ENCODE data around the gene BFSP1.
A peak's percentile ranks its signal among the peaks of the same experiment; 100 is the strongest.

The BFSP1 gene

DNA sequence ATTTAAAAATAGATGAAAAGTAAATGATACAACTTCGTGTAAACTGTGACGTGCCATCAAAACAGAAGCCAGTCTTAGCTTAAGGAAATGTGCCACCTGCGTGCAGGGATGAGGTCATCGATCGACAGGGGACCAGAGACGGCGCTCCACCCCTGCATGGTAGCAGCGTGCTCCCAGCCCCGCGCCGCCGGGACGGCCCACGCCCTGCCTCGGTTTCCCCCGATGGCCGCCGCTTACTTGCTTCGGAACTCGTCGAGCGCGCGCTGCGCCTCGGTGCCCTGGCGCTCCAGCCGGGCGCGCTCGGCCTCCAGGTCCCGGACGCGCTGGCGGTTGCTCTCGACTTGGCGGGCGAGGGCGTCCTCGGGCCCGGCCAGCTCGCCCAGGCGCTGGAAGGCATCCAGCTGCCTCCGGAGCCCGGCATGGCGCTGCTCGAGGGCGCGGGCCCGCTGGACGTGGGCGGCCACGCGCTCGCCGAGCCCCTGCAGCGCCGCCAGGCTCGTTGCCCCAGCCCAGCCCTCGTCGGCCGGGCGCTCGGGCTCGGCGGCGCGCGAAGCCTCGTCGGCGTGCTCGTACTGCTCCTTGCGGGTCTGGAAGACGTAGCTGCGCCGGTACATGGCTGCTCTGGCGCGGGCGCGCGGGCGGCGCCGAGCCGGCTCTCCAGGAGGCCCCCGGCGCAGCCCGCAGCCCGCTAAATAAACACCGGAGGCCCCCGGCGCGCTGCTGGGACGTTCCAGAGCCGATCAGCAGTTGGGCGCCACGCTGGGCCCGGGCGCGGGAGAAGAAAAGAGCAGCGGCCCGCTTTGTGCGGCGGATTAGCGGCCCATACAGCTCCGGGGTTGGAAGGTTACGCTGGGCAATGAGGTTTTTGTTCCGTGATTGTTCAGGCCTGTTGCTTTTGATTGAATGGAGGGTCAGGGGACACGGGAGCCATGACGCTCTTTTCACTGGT lies at the start of gene BFSP1:
BFSP1 (minus strand) TSS at position 664 of the 949 bp plus-strand sequence; CDS start at position 614, 50 bp downstream.
- peak; percentile 33 to 49 for DNase-seq

DNA sequence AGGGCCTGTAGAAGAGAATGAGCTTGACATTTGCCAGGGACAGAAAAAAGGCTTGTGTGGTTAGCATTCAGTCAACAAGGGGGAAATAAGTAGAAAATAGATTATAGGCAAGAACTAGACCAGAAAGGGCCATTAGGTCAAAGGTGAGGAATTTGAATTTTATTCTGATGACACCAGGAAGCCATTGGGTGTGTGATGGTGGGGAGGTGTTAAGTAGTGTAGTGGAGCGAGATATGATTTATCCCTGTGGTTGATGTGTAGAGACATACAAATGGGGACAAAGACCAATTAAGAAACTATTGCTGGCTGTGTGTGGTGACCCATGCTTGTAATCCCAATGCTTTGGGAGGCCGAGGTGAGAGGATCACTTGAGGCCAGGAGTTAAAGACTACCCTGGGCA lies 49.7 kb upstream of the BFSP1 start:
- DNase-seq, result no peak

- DNase-seq, result no peak
Measured at GRCh38 chr20:17579369-17580039, 48.3 kb upstream of the BFSP1 start.

- no peak for DNase-seq
Measured at GRCh38 chr20:17576215-17576614, 45.0 kb upstream of the BFSP1 start.

GRCh38 chr20:17573463-17573862 lies 42.3 kb upstream of the BFSP1 start:
- no peak for DNase-seq

- DNase-seq, result no peak
Measured at GRCh38 chr20:17572034-17572638, 41.0 kb upstream of the BFSP1 start.

- DNase-seq, result no peak
Measured at GRCh38 chr20:17571153-17571527, 40.0 kb upstream of the BFSP1 start.

DNA sequence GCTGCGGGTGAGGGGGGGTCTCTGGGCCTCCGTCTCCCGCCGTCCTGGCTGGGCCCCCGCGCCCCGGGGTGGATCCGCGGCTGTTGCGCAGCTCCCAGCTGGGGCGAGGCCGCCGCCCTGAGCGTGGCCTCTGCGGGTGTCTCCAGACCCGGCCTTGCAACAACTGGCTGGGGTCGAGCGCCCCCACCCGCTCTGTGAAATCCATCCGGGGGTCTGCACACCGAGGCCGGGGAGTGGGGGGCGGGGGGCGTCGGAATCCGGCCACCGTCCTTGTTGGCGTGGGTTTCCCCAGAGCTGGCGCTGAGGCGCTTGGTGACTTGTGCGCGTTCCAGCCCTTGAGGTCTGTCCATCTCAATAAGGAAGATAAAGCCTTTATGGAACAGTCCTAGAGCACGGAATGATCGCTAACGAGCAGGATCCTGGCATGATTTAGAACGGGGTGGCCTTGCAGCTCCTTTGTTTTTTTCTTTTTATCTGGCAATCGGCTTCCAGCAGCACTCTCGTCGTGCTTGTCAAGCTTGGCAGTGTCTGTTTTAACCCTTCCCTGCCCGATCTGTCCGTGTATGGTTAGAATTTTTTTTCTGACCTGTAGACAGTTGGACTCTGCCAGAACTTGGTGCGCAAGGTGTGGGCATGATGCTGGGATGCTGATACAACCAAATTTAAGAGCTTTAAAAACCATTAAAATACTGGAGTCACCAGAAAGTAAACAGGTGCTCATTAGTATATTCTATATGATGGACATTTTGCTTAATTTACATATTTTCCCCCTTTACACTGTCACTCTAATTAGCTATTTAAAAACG lies 39.4 kb upstream of the BFSP1 start:
- DNase-seq, result peak in 1 of 2 experiments; percentile 2

DNA sequence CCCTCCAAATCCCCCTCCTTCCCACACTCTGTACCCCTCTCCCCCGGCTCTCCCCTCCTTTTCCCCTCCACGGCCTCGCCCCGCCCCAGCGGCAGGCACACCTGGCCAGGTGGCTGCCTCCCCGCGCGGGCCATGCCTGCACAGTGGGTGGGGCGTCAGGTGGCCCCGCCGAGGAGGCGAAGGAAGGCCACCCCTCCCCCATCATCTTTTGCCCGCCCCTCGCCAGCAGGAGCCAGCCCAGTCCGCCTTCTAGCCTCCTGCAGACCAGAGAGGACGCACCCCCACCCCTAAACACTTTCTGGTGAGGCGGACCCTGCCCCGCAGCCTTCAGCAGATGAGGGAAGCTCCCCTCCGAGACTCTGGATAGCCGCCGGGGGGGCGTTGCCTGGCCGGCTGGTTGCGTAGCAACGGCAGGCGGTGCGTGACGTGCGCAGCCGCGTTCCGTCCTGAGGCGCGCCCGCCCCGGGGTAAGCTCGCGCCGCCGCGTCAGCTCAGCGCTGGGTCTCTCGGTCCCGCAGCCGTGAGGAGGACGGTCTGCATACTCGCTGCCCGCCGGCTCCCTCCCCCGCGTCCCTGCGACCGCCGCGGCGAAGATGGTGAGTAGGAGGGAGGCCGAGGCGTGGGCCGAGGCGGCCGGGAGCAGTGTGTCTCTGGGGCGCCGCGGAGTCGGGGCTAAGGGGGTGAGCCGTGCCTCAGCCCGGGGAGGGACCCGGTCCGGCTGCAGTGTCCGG lies 38.6 kb upstream of the BFSP1 start, which contains the start of gene DSTN:
DSTN (plus strand) TSS at position 460 of the 731 bp plus-strand sequence; CDS start at position 594, 134 bp downstream.
- peak; percentile 78 to 81 for DNase-seq

DNA sequence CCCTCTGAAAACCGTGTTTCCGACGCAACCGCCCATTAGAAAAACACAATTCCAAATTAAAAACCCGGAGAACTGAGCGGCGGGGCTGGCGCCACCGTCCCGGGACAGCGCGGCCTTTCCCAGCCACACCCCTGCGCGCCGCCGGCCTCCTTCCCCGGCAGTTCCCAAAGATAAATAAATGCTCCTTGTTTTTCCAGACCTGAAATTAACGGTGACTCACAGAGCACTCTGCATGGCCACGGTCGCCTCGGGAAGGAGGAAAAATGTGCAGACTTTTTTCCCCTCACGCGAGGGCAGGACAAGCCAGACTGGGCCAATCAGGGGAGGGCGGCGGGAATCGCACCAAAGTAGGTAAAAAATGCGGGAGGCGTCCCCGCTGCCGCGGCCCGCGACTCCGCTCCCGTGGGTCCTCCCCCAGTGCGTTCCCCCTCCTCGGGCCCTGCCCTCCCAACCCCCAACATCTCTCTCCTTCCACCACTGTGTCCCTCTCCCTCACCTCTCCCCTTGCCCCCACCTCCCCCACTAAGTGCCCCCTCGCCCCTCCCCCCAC lies 37.9 kb upstream of the BFSP1 start:
- peak in 1 of 2 experiments; percentile 2 for DNase-seq

DNA sequence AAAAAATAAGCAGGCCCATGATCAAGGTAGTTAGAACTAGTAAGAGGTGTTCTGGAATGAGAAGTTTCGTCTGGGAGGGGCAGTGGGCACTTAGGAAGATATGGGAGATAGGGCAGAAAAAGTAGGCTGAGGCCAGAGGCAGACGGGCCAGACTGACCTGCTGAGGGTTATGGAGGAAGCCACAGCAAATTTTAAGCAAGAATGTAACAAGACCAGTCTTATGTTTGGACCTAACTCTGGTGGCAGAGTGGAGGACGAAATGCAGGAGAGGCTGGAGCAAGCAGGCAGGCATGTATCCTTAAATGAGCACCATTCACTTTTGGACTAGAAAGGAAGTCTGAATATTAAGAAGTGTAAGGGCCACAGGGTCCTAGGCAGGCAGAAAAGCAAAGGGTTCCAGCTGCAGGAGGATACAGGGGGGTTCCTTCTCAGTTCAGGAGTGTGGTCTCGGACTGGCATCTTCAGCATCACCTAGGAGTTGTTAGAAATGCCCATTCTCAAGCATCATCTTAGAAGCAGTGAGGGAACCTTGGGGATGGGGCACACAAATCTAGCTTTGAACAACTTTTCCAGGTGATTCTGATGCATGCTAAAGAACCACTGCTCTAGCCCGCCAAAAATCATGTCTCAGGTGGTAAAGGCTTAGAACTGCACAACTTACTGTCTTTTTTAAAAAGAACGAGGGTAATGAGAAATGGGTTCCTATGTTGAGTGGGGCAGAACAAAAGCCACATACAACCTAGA lies 37.0 kb upstream of the BFSP1 start:
- DNase-seq, result no peak

DNA sequence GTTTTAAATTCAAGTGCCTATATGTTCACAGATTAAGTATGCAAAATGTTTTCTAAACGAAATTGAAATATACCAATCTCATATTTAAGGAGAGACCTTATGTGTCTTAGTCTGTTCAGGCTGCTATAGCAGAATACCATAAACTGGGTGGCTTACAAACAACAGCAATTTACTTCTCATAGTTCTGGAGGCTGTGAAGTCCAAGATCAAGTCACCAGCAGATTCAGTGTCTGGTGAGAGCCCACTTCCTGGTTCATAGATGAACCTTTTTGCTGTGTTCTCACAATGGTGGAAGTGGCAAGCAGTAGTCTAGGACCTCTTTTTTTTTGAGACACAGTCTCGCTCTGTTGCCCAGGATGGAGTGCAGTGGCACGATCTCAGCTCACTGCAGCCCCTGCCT lies 35.2 kb upstream of the BFSP1 start:
- no peak for DNase-seq

DNA sequence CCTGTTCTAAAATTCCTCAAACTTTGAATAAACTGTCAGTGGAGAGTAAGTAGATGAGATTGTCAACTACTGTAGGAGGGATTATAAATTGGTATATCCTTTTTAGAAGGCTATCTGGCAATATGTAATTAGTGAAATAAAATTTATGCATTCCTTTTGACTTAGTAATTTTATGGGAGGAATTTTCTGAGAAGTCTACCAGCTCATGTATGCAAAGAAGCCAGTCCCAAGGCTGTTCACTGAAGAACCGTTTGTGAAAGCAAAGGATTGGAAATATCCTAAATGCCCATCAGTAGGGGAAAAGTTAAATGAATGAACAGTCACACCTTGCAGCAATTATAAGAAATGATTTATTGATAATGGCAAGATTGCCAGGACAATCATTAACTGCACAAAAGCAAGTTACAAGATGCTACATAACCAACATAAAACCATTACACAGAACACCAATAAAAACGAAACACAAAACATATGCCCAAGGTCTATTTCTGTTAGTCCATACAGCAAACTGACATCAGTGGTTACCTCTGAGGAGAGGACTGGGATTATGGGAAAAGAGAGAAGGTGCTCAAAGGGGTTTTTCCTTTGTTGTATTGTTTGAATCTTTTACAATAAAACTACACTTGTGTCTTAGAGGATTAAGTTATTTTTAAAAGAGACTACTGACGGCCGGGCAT lies 34.1 kb upstream of the BFSP1 start:
- DNase-seq, result no peak

DNA sequence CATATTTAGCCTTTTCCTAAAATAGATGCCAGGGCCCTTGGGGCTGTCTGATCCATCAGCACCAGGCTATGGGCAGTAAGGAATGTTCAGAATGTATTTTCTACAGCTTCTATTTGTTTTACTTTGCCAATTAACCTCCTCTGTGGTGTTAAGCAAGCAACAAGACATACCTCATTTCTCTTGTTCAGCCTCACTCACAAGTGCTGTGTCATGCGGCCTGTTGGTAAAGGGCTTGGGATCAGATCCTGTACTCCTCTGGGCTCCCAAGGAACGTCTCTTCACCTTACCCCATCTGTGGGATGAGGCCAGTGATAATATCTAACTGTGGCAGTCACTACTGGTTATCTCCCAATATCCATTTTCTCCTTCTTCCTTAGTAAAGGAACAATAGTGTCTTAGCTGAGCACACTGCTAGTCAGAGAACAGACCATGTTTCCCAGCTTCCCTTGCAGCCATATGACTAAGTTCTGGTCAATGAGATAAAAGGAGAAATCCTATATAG lies 31.7 kb upstream of the BFSP1 start:
- no peak for DNase-seq

- DNase-seq, result no peak
Measured at GRCh38 chr20:17560344-17561074, 29.3 kb upstream of the BFSP1 start.

- DNase-seq, result no peak
Measured at GRCh38 chr20:17559338-17559737, 28.2 kb upstream of the BFSP1 start.

GRCh38 chr20:17558941-17559304 lies 27.7 kb upstream of the BFSP1 start:
- no peak for DNase-seq

DNA sequence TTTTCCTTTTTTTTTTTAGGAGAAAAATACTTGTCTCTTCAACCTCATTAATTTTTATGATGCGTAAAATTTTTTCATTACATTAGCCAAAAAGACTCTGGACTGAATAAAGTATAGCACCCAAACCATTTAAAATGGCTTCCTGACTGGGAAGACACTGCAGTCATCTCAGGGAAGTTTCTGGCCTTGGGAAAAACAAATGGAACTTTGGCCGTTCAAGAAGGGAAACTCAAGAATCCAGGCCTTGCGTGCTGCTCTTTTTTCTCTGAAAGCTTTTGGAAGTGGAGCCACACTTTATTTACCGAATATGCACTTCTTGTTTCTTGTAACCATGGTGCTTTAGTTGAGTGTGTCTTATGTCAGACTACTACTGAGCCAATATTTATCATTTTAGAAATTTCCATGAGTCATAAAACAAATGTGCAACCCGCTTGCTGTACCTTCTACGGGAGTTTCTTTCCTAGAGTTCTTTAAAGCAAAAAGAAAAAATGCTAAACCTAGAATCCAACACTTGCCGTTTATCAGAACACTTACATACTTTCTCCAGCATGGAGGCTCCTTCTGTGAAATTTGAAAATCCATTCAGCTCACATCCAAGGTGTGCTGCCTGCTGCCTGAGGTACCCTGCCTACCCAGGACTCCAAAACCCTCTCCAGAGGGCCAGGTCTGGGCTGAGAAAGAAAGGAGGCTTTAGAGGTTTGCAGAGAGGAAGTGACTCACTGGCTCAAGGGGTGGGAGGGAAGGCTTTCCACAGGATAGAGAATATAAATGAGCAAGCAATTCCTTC lies 27.2 kb upstream of the BFSP1 start:
- DNase-seq, result peak in 1 of 2 experiments; percentile 5

GRCh38 chr20:17557675-17558006 lies 26.5 kb upstream of the BFSP1 start:
- DNase-seq, result no peak
